Esophagus squamous epithelium (tissue), 5 donors: Measurements from ENCODE around the gene SEC61A2. TPM values are rescaled to one million over a fixed set of nuclear protein-coding genes. Genes with fewer than 3 reads are reported as not detected.

Experiments
- DNase-seq: peaks from one replicate; lab custom pipeline; 2025; lab: John Stamatoyannopoulos, UW
- H3K27ac ChIP-seq, 4 donors: fragments of 200-600 bp; sonication (generic); one replicate each; pipeline ENCODE4 v1.5.1; 2016 to 2019; ENCODE audit warnings: mild to moderate bottlenecking in 1 of 4
- H3K27me3 ChIP-seq, 4 donors: fragments of 200-600 bp; sonication (generic); 1 replicate in 3 of 4; 2 replicates in 1 of 4; pipeline versions ENCODE4 v1.5.1 to v1.6.0; 2017 to 2021; ENCODE audit warnings: antibody characterized with exemption in 1 of 4
- H3K36me3 ChIP-seq, 3 donors: fragments of 200-600 bp; sonication (generic); one replicate each; pipeline ENCODE4 v1.5.1; 2016 to 2019
- H3K4me1 ChIP-seq, 3 donors: fragments of 200-600 bp; sonication (generic); one replicate each; pipeline ENCODE4 v1.5.1; 2017 to 2019
- H3K4me3 ChIP-seq, 4 donors: fragments of 200-600 bp; sonication (generic); 1 replicate in 3 of 4; 2 replicates in 1 of 4; pipeline ENCODE4 v1.5.1; 2016 to 2019; ENCODE audit warnings: mild to moderate bottlenecking in 2 of 4, moderate library complexity in 1 of 4
- H3K9me3 ChIP-seq, 3 donors: fragments of 200-600 bp; sonication (generic); one replicate each; pipeline ENCODE4 v1.5.1; 2016 to 2019
- POLR2A ChIP-seq, 4 donors: fragments of 450-650 bp; IDR thresholded peaks; one replicate each; pipeline ENCODE4 v1.6.1; 2017; ENCODE audit warnings: antibody characterized with exemption in 4 of 4, mild to moderate bottlenecking in 4 of 4, moderate library complexity in 3 of 4
- WGBS, 2 donors: methylation state at CpG; one replicate each; pipeline ENCODE4 v1.1.5; 2018; 5-methylcytosine and 5-hydroxymethylcytosine counted together
- intact Hi-C: fragments of 100-400 bp; cut with DNase I; formaldehyde crosslinking; loops from one replicate; pipeline ENCODE4 v1.15.0; 2022
- total RNA-seq, 4 donors: library from RNA; depleted of rRNA; stranded (reverse); fragments of >200 nt; gene quantifications; one replicate each; pipeline ENCODE4 v1.1.0, GENCODE V29; 2016
- TF ChIP-seq, protein P1 (sequence below), 6 experiments: fragments of 450-650 bp in 4 of 6; fragments of 200-600 bp in 2 of 6; sonication (generic) in 2 of 6; IDR thresholded peaks; one replicate each; pipeline ENCODE4 v1.5.1; 2016 to 2019; ENCODE audit warnings: antibody characterized with exemption in 6 of 6, mild to moderate bottlenecking in 4 of 6, moderate library complexity in 4 of 6
- donor health status: DM: yes; HTN: yes; CAD: no.

Gene SEC61A2
- total RNA-seq, 4 donors from 2014 or later, result 1.2 to 5.0 (median 4.3) TPM

GRCh38 chr10:12135631-12136030 lies 6.2 kb downstream of the SEC61A2 start:
- no peaks in the 10 kb centered on the region for H3K27me3 ChIP-seq
- H3K36me3 ChIP-seq, result peaks cover 0 to 70% (median 7%) of the 10 kb centered on the region in 3 donors
- TF ChIP-seq POLR2A (IDR thresholded peaks at IDR 0.05), result no peak
- TF ChIP-seq, protein P1, sequence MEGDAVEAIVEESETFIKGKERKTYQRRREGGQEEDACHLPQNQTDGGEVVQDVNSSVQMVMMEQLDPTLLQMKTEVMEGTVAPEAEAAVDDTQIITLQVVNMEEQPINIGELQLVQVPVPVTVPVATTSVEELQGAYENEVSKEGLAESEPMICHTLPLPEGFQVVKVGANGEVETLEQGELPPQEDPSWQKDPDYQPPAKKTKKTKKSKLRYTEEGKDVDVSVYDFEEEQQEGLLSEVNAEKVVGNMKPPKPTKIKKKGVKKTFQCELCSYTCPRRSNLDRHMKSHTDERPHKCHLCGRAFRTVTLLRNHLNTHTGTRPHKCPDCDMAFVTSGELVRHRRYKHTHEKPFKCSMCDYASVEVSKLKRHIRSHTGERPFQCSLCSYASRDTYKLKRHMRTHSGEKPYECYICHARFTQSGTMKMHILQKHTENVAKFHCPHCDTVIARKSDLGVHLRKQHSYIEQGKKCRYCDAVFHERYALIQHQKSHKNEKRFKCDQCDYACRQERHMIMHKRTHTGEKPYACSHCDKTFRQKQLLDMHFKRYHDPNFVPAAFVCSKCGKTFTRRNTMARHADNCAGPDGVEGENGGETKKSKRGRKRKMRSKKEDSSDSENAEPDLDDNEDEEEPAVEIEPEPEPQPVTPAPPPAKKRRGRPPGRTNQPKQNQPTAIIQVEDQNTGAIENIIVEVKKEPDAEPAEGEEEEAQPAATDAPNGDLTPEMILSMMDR (IDR thresholded peaks at IDR 0.05), result no peak
- WGBS, 2 donors, result 83 to 86% methylated on average over 3 of the region's 3 CpGs
- intact Hi-C loops, result no loop called here
- no peak for DNase-seq
- peaks cover 0 to 7% (median 6%) of the 10 kb centered on the region in 3 donors for H3K4me1 ChIP-seq
- H3K4me3 ChIP-seq, result no peak overlapping the region
- no peak overlapping the region for H3K27ac ChIP-seq
- no peaks in the 10 kb centered on the region for H3K9me3 ChIP-seq

DNA sequence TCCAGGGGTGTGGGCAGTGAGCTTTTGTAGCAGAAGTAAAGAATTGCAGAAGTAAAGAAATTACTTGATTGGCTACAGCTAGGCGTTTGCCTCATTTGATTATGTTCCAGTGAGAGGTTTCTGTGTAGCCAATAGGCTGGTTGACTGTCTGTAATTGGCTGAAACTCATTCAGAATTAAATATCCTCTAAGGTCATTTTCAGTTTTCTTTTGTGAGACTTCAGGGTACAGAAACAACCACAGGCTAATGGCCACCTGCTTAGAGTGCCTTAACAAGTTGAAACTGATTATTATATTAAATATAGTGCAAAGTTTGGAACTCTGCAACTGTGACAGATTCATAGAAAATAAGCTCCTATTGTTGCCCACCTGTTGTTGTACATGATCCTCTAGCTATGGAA lies 10.6 kb downstream of the SEC61A2 start:
- peaks cover 0 to 90% (median 17%) of the 10 kb centered on the region in 3 donors for H3K36me3 ChIP-seq
- WGBS, 2 donors, result 73 to 80% methylated on average over 1 of the region's 1 CpG
- DNase-seq, result no peak
- TF ChIP-seq, protein P1 (IDR thresholded peaks at IDR 0.05), result no peak
- TF ChIP-seq POLR2A (IDR thresholded peaks at IDR 0.05), result no peak
- no peak overlapping the region for H3K4me3 ChIP-seq
- intact Hi-C loops, result no loop called here
- no peak overlapping the region for H3K27ac ChIP-seq
- H3K4me1 ChIP-seq, result no peaks in the 10 kb centered on the region
- H3K9me3 ChIP-seq, result no peaks in the 10 kb centered on the region
- H3K27me3 ChIP-seq, result no peaks in the 10 kb centered on the region

GRCh38 chr10:12144538-12144937 lies 15.1 kb downstream of the SEC61A2 start:
- no peak for DNase-seq
- no peak overlapping the region for H3K27ac ChIP-seq
- H3K9me3 ChIP-seq, result no peaks in the 10 kb centered on the region
- no peak overlapping the region for H3K4me3 ChIP-seq
- peaks cover 0 to 81% (median 21%) of the 10 kb centered on the region in 3 donors for H3K36me3 ChIP-seq
- no peaks in the 10 kb centered on the region for H3K27me3 ChIP-seq
- intact Hi-C loops, result no loop called here
- no peaks in the 10 kb centered on the region for H3K4me1 ChIP-seq
- WGBS, 2 donors, result 85 to 88% methylated on average over 1 to 3 of the region's 3 CpGs
- TF ChIP-seq POLR2A (IDR thresholded peaks at IDR 0.05), result no peak
- TF ChIP-seq, protein P1 (IDR thresholded peaks at IDR 0.05), result no peak

- 82% methylated on average over 4 of the region's 4 CpGs for WGBS, 2 donors
- peaks cover 0 to 44% (median 7%) of the 10 kb centered on the region in 3 donors for H3K36me3 ChIP-seq
- H3K4me1 ChIP-seq, result no peaks in the 10 kb centered on the region
- H3K4me3 ChIP-seq, result no peak overlapping the region
- H3K27me3 ChIP-seq, result no peaks in the 10 kb centered on the region
- TF ChIP-seq POLR2A (IDR thresholded peaks at IDR 0.05), result no peak
- TF ChIP-seq, protein P1 (IDR thresholded peaks at IDR 0.05), result no peak
- H3K27ac ChIP-seq, result no peak overlapping the region
- intact Hi-C loops, result no loop called here
- H3K9me3 ChIP-seq, result no peaks in the 10 kb centered on the region
- no peak for DNase-seq
Measured at GRCh38 chr10:12150163-12150562, 20.7 kb downstream of the SEC61A2 start.

GRCh38 chr10:12154516-12154915 lies 25.0 kb downstream of the SEC61A2 start:
- intact Hi-C loops, result no loop called here
- 87 to 97% methylated on average over 6 of the region's 6 CpGs for WGBS, 2 donors
- Histone ChIP-seq H3K27ac (no peak overlapping the region), H3K27me3 (no peaks in the 10 kb centered on the region), H3K4me3 (no peak overlapping the region), H3K36me3 (peaks cover 0 to 49% (median 5%) of the 10 kb centered on the region in 3 donors), H3K4me1 (no peaks in the 10 kb centered on the region), H3K9me3 (no peaks in the 10 kb centered on the region)
- no peak for DNase-seq
- no peak for TF ChIP-seq POLR2A (IDR thresholded peaks at IDR 0.05)
- TF ChIP-seq, protein P1 (IDR thresholded peaks at IDR 0.05), result no peak
